ENCODE results near the gene ARMH3.

The ARMH3 gene

GRCh38 chr10:101827919-101828600, 227.9 kb downstream of the ARMH3 start:
- TF ChIP-seq GATA2 (IDR thresholded peaks at IDR 0.05; ENCODE audit: low read depth, low read length) (no peak), GATA3 (IDR thresholded peaks at IDR 0.05; ENCODE audit: low read depth, low read length) (no peak)

- TF ChIP-seq GATA2 (IDR thresholded peaks at IDR 0.05; ENCODE audit: low read depth, low read length) (no peak), GATA3 (IDR thresholded peaks at IDR 0.05; ENCODE audit: low read depth, low read length) (no peak)
These were observed 229.0 kb downstream of the ARMH3 start for GRCh38 chr10:101826852-101827434.

DNA sequence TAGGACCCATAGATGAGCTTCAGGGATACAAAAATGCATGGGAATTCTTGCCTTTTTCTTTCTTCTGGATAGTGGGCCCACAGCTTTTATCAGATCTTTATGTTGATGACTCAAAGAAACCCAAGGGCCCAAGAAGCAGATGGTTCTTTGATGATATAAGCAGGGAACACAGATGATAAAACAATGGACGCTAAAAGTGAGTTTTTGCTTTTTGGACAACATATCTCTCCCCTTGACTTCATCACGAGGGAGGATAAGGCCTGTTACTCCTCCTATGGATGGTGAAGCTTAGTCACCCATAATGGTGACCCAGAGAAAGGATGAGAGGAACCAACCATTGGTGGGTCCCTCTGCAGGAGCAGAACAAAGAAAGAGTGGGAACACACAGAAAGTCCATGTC, 231.2 kb downstream of the ARMH3 start:
- no peak for TF ChIP-seq GATA2 (IDR thresholded peaks at IDR 0.05; ENCODE audit: low read depth, low read length)
- no peak for TF ChIP-seq GATA3 (IDR thresholded peaks at IDR 0.05; ENCODE audit: low read depth, low read length)

DNA sequence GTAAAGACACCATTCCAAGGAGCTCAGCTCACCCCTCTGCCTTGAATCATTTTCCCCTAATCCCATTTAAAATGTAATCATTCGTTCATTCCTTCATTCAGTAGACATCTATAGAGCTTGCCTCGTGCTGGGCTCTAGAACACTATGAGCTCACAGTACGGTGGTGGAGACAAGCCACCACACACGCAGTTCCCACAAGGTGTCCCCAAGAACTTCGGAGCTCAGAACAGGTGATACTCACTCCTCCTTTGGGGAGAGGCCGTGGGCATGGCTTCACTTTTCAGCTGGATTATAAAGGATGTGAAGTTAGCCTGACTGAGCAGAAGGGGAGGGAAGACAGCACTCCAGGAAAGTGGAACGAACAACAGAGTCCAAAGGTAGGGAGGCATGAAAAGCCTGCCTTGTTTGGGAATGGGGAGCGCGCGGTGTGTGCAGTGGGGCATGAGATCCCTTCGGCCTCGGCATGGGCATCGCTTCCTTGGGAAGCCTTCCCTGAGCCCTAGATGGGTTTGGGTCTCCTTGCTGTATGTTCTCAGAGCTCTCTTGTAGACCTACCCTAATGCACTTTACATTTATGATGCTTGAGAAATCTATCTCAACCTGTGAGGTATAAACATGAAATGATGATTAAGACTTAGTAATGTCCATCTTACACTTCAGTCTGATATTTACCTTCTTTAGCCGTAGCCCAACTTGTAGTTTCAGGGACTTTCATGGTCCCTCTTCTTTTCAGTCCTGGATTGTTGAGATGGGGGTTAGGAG, 236.9 kb downstream of the ARMH3 start:
- TF ChIP-seq GATA2 (IDR thresholded peaks at IDR 0.05; ENCODE audit: low read depth, low read length) (no peak), GATA3 (IDR thresholded peaks at IDR 0.05; ENCODE audit: low read depth, low read length) (no peak)

DNA sequence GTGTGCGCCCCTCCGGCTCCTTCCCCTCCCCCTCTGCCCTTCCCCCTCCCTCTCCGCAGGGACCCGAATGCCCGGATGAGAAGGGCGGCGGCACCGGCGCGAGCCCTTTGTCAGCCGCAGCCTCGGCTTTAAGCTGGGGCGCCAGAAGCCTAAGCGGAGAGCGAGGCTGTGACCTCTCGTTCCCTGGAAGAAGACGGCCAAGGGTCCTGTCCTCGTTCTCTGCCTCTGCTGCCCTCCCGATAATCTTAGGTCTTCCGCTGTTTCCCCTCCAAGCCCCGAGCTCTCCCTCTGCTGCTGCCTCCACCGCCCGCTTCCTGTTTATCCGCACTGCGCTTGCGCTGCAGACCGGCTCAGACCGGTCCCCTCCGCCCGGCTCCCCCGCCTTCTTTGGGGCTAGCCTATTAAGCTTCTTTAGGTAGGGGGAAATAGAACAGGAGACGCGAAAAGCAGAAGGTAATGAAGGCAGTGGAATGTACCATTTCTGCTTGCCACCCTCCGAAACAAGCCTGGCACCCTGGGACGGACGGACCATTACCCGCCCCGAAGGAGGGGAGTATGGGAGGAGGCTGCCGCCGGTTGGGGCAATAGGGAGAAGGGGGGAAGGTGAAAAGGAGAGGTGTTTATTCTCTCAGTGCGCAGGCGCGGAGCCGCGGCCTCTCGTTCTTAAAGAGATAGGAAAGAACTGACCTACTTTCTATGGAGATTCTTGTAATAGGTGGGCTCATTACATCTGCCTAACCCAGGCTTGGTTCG, 237.7 kb downstream of the ARMH3 start, which contains the start of gene OGA:
OGA (minus strand) TSS at position 326 of the 753 bp plus-strand sequence. CDS start 422 bp downstream, outside the sequence.
- TF ChIP-seq GATA3 (IDR thresholded peaks at IDR 0.05; ENCODE audit: low read depth, low read length) (no peak), GATA2 (IDR thresholded peaks at IDR 0.05; ENCODE audit: low read depth, low read length) (no peak)

DNA sequence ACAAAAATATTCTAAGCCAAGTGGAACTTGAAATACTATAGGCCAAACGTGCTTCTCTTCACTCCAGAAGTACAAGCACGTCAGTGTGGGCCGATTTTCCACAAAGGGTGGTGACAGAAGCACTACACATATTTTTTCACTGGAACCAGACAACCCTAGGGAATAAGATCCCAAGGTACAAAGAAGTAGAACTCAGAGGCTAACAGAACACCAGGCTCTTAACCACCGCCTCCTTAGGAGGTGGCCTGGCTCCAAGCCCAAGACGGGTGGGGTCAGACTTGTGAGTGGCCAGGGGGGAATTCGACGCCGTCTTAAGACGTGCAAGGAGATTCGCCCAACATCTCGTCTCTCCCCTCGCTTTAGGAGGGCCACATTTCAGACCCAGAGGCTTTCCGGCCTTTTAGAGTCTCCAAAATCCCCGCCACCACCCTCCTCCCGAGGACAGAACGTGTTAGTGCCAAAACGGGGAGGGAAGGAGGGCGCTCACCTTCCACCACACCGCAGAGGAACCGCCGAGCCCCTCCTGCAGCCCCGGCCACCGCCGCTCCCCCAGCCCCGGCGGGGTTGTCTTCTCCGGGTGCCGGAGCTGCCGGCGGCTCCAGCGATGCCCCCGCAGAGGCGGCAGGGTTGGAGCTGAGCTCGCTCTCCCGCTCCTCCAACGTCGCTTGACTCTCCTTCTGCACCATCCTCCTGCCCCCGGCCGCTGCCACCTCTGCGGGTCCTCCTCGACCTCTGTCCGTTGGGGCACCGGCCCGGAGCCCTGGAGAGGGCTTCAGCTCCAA, 238.4 kb downstream of the ARMH3 start:
- TF ChIP-seq GATA3 (IDR thresholded peaks at IDR 0.05; ENCODE audit: low read depth, low read length) = no peak
- no peak for TF ChIP-seq GATA2 (IDR thresholded peaks at IDR 0.05; ENCODE audit: low read depth, low read length)

DNA sequence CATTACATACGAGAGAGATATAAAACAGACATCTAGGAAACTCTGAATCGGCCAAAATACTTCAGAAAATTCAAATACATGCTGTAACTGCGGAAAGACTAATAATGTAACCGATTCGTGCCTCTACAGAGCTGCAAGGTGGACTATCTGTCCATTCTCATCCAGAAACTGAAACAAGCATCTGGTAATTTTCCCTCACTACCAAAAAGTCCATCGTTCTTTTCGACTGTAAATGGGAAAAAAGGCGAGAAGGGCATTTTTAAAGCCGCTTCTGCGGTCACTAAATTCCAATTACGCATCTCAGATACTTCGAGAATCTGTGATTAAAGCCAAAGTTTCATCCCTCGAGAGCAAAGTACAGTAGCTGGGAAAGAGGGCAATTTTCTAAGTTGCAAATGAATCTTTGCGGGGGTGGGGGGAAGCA, 239.0 kb downstream of the ARMH3 start:
- TF ChIP-seq GATA3 (IDR thresholded peaks at IDR 0.05; ENCODE audit: low read depth, low read length) = no peak
- no peak for TF ChIP-seq GATA2 (IDR thresholded peaks at IDR 0.05; ENCODE audit: low read depth, low read length)

DNA sequence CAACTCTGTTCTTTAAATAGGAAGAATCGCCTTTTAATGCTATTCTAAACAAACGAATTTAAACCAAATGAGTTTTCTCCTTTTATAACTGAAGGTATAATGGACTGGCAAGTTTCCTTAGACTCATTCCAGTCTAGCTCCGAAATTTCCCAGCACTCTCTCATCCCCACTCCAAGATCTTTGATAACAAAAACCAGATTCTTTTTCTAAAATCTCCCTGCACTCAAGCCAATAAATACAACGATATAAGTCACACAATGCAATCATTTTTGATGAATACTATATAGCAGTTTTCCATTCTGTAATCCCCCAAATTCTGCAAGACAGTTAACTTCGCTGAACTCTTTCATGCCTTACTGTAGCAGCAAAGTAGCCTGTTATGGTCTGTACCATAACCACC, 239.6 kb downstream of the ARMH3 start:
- no peak for TF ChIP-seq GATA2 (IDR thresholded peaks at IDR 0.05; ENCODE audit: low read depth, low read length)
- no peak for TF ChIP-seq GATA3 (IDR thresholded peaks at IDR 0.05; ENCODE audit: low read depth, low read length)

GRCh38 chr10:101814466-101815071, 241.4 kb downstream of the ARMH3 start:
- TF ChIP-seq GATA2 (IDR thresholded peaks at IDR 0.05; ENCODE audit: low read depth, low read length) (no peak), GATA3 (IDR thresholded peaks at IDR 0.05; ENCODE audit: low read depth, low read length) (no peak)

- no peak for TF ChIP-seq GATA3 (IDR thresholded peaks at IDR 0.05; ENCODE audit: low read depth, low read length)
- TF ChIP-seq GATA2 (IDR thresholded peaks at IDR 0.05; ENCODE audit: low read depth, low read length) = no peak
These were observed 243.4 kb downstream of the ARMH3 start for GRCh38 chr10:101812606-101813005.

DNA sequence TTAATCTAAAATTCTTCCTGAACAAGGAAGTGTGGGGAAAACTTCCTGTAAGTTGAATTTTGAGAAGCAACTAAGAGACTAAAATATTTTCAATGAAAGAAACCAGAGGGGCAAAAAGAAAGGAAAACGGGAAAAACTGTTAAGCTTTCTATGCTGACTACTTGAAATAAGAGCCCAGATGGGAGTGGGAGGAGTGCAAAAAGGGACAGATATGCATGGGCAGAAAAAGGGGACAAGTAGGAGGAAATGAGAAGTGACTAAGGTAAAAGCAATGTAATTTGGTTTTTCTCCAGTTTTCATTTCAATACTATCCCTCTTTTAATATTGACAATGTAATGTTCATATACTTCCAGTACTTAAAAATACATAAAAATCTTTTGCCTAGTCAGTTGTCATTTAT, 248.8 kb downstream of the ARMH3 start:
- TF ChIP-seq GATA3 (IDR thresholded peaks at IDR 0.05; ENCODE audit: low read depth, low read length) = no peak
- TF ChIP-seq GATA2 (IDR thresholded peaks at IDR 0.05; ENCODE audit: low read depth, low read length) = no peak

DNA sequence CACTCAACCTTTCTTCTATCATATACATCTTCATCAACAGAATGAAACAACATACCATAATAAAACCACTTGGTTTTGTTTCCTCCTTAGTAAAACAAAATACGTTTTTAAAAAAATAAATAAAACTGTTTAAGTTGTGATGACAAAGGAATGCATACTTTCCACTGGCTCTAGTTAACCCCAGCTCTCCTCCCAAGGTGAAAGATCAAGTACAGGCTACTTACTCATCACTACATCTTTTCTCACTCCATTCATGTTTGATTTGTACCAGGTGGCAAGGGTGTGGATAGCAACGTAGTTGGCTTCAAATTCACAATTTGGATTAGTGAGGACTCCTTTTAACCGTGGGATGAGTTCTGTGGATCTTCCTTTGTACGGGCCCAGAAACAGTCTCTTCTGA, 252.5 kb downstream of the ARMH3 start:
- TF ChIP-seq GATA2 (IDR thresholded peaks at IDR 0.05; ENCODE audit: low read depth, low read length) (no peak), GATA3 (IDR thresholded peaks at IDR 0.05; ENCODE audit: low read depth, low read length) (no peak)

Data from SH-SY5Y (cell line).